Measurements from ENCODE around the gene RAP2A.
A peak's percentile ranks its signal among the peaks of the same experiment; 100 is the strongest.

Gene RAP2A

GRCh38 chr13:97422118-97423054 lies 11.6 kb upstream of the RAP2A start:
- no peak for DNase-seq

- DNase-seq: no peak
Measured at GRCh38 chr13:97423300-97424045, 10.5 kb upstream of the RAP2A start.

- DNase-seq: no peak
Measured at GRCh38 chr13:97425590-97425989, 8.4 kb upstream of the RAP2A start.

- DNase-seq: no peak
Measured at GRCh38 chr13:97426695-97427094, 7.3 kb upstream of the RAP2A start.

GRCh38 chr13:97429681-97430081 lies 4.3 kb upstream of the RAP2A start:
- DNase-seq: no peak

- no peak for DNase-seq
Measured at GRCh38 chr13:97430296-97430695, 3.7 kb upstream of the RAP2A start.

- no peak for DNase-seq
Measured at GRCh38 chr13:97431171-97431764, 2.7 kb upstream of the RAP2A start.

- no peak for DNase-seq
Measured at GRCh38 chr13:97432232-97432916, 1.6 kb upstream of the RAP2A start.

GRCh38 chr13:97432917-97433726 lies 847 bp upstream of the RAP2A start:
- DNase-seq: peak; percentile 95

GRCh38 chr13:97434397-97435201 lies 630 bp downstream of the RAP2A start:
- DNase-seq: peak; percentile 39

- DNase-seq: no peak
Measured at GRCh38 chr13:97435323-97435722, 1.4 kb downstream of the RAP2A start.

- DNase-seq: no peak
Measured at GRCh38 chr13:97435794-97436193, 1.8 kb downstream of the RAP2A start.

GRCh38 chr13:97436845-97437244 lies 2.9 kb downstream of the RAP2A start:
- DNase-seq: no peak

- DNase-seq: no peak
Measured at GRCh38 chr13:97437729-97438128, 3.8 kb downstream of the RAP2A start.

- no peak for DNase-seq
Measured at GRCh38 chr13:97438856-97439595, 5.1 kb downstream of the RAP2A start.

GRCh38 chr13:97440598-97441170 lies 6.7 kb downstream of the RAP2A start:
- DNase-seq: no peak

- no peak for DNase-seq
Measured at GRCh38 chr13:97441368-97441767, 7.4 kb downstream of the RAP2A start.

GRCh38 chr13:97445522-97446187 lies 11.7 kb downstream of the RAP2A start:
- no peak for DNase-seq

- DNase-seq: no peak
Measured at GRCh38 chr13:97446448-97446847, 12.5 kb downstream of the RAP2A start.

Measured in CD4-positive, alpha-beta T cell treated with Interleukin-6 for 4 hours (primary cell).